Measurements from ENCODE around the gene FAM200B.

FAM200B gene

DNA sequence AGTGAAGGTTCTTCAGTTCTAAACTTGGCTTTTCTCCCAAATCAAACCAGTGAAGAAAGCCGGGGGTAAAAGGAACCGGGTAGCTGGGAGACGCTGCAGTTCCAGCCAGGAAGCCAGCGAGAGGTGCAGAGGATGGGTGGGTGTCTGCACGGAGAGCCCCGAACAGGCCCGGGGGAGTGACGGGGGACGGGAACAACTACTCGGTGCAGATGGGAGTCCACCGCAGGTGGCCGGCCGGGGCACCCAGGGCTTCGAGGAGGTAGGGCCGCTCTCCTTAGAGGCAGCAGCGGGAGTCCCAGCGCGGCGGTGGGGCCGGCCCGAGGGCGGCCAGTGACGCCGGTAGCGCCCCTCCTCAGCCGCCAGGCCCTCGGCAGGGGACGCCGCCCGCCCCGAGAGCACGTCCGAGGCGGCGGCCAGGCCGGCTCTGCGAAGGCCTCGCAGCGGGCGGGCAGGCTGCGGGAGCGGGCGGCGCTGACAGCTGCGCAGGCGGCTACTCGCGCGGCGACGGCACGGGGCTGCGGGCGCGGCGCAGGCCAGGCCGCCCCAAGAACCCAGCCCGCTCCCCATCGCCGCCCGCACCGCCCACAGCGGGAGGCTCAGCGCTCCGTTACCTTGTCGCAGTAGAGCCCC, 26.9 kb upstream of the FAM200B start:
- Histone ChIP-seq H3K9ac (ENCODE audit: low read depth, low read length) (peak overlapping the region; percentile 76), H3K4me1 (ENCODE audit: control insufficient read depth, insufficient read depth, low read length) (peaks cover 37% of the 10 kb centered on the region), H3K27ac (ENCODE audit: low read depth, low read length) (peak overlapping the region; percentile 94), H3K4me3 (ENCODE audit: low read depth, low read length) (peak overlapping the region; percentile 91), H3K36me3 (ENCODE audit: control insufficient read depth, insufficient read depth, low read length) (no peaks in the 10 kb centered on the region), H3K9me3 (ENCODE audit: control insufficient read depth, insufficient read depth, low read length) (no peaks in the 10 kb centered on the region), H3K27me3 (ENCODE audit: control insufficient read depth, insufficient read depth, low read length) (no peaks in the 10 kb centered on the region)

DNA sequence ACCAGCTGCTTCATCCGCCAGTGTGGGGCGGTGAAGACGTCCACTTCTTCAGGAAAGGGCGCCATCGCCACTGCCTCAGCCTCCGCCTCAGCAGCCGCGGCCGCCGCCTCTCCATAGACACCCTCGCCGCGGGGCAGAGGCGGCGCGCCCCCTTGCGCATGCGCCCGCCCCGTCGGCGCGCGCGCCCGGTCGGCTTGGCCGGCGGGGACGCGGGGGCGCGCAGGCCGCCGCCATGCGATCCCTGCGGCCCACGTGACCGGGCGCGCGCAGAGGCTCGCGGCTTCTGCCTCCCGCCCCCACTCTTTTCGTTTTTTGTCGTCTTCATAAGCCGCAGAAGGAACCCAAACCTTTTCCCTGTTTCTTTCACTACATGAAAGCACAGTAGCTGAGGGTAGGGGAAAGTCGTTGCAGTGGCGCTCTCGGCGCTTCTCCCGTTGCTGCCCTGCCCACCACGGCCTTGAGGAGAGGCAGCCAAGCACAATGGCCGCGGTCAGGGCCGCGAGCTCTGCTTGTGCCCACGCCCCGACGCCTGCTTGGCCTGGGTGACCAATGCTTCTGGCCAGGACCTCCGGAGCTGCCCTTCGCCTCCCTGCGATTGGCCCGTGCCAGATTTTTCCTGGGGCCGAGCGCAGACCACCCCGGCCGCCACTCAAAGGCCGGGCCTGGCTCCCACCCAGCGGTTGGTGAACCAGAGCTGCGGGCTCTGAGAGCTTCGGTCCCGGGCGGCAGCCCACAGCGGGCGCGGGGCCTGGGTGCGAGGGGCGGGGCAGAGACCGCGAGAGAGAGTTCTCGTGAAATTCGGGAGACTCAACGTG, 26.2 kb upstream of the FAM200B start, which contains the start of gene FBXL5:
Gene FBXL5, minus strand, starts transcription at position 135 of the 815 bp plus-strand sequence. Its CDS starts 70 bp downstream, at position 65.
- no peaks in the 10 kb centered on the region for H3K27me3 ChIP-seq (ENCODE audit: control insufficient read depth, insufficient read depth, low read length)
- no peaks in the 10 kb centered on the region for H3K36me3 ChIP-seq (ENCODE audit: control insufficient read depth, insufficient read depth, low read length)
- peak within 1 kb of the TSS; percentile 96 for H3K27ac ChIP-seq (ENCODE audit: low read depth, low read length)
- H3K9me3 ChIP-seq (ENCODE audit: control insufficient read depth, insufficient read depth, low read length) = no peaks in the 10 kb centered on the region
- peaks cover 32% of the 10 kb centered on the region for H3K4me1 ChIP-seq (ENCODE audit: control insufficient read depth, insufficient read depth, low read length)
- peak within 1 kb of the TSS; percentile 91 for H3K4me3 ChIP-seq (ENCODE audit: low read depth, low read length)
- peak within 1 kb of the TSS; percentile 94 for H3K9ac ChIP-seq (ENCODE audit: low read depth, low read length)

DNA sequence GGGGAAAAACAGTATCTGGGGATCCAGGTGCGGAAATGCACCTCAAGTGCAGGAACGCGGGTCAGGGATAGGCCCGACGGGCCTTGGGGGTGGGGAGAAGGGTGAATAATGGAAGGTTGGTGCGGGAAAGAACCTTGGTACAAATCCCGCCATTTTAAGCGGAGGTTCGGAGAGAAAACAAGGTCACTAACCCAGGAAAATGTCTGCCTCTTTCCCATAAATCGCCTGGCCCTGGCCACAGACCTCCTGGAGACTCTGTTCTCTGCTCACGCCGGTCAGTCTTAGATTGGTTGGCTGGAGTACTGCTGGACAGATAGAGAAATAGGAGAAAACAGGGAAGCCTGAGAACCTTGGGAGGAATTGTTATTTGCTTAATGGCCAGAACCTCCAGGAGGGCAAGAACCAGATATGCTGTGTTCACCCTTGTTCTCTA, 25.6 kb upstream of the FAM200B start:
- Histone ChIP-seq H3K27me3 (ENCODE audit: control insufficient read depth, insufficient read depth, low read length) (no peaks in the 10 kb centered on the region), H3K36me3 (ENCODE audit: control insufficient read depth, insufficient read depth, low read length) (no peaks in the 10 kb centered on the region), H3K27ac (ENCODE audit: low read depth, low read length) (peak overlapping the region; percentile 96), H3K4me1 (ENCODE audit: control insufficient read depth, insufficient read depth, low read length) (peaks cover 32% of the 10 kb centered on the region), H3K9ac (ENCODE audit: low read depth, low read length) (peak overlapping the region; percentile 94), H3K4me3 (ENCODE audit: low read depth, low read length) (peak overlapping the region; percentile 91), H3K9me3 (ENCODE audit: control insufficient read depth, insufficient read depth, low read length) (no peaks in the 10 kb centered on the region)

DNA sequence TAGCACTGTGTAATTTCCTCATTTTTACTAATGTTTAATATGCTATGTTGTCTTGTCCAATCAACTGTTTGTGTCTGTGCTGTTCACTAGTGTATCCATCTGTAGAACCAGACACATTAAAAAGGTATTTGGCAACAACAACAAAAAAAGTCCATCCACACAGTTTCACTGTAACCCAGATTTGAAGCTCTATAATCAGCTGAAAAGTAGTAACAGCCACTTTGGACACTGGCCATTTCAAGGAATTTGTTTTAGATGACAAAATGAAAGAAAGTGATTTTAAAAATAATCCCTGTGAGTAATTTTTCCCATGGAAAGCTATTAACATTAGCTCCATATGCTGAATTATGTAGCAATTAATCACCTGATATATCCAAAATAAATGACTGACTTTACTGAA, 24.3 kb upstream of the FAM200B start:
- no peaks in the 10 kb centered on the region for H3K9me3 ChIP-seq (ENCODE audit: control insufficient read depth, insufficient read depth, low read length)
- H3K36me3 ChIP-seq (ENCODE audit: control insufficient read depth, insufficient read depth, low read length) = no peaks in the 10 kb centered on the region
- no peak overlapping the region for H3K4me3 ChIP-seq (ENCODE audit: low read depth, low read length)
- no peak overlapping the region for H3K27ac ChIP-seq (ENCODE audit: low read depth, low read length)
- H3K27me3 ChIP-seq (ENCODE audit: control insufficient read depth, insufficient read depth, low read length) = no peaks in the 10 kb centered on the region
- H3K4me1 ChIP-seq (ENCODE audit: control insufficient read depth, insufficient read depth, low read length) = peaks cover 24% of the 10 kb centered on the region
- H3K9ac ChIP-seq (ENCODE audit: low read depth, low read length) = no peak overlapping the region

DNA sequence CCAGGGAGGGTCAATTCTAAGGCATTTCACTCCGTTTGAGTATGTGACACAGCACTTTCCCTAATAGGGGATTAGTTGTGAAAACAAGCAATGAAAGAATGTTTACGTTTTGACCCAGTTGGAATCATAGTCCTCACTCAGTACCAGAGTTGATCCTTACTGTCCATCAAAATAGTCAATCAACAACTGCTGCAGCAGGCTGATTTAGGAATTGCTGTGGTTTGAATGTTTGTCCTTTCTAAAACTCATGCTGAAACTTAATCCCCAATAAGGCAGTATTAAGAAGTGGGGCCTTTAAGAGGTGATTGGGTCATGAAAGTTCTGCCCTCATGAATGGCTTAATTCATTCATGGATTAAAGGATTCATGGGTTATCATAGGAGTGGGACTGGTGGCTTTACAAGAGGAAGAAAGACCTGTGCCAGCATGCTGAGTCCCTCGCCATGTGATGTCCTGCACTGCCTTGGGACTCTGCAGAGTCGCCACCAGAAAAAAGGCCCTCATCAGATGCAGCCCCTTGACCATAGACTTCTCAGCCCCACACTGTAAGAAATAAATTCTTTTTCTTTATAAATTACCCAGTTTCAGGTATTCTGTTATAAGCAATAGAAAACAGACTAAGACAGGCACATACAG, 23.4 kb upstream of the FAM200B start:
- Histone ChIP-seq H3K27me3 (ENCODE audit: control insufficient read depth, insufficient read depth, low read length) (no peaks in the 10 kb centered on the region), H3K9ac (ENCODE audit: low read depth, low read length) (no peak overlapping the region), H3K27ac (ENCODE audit: low read depth, low read length) (no peak overlapping the region), H3K36me3 (ENCODE audit: control insufficient read depth, insufficient read depth, low read length) (0 out of 2 replicates have a peak, but pooled peaks cover 3% of the 10 kb centered on the region), H3K9me3 (ENCODE audit: control insufficient read depth, insufficient read depth, low read length) (no peaks in the 10 kb centered on the region), H3K4me1 (ENCODE audit: control insufficient read depth, insufficient read depth, low read length) (peaks cover 15% of the 10 kb centered on the region), H3K4me3 (ENCODE audit: low read depth, low read length) (no peak overlapping the region)

DNA sequence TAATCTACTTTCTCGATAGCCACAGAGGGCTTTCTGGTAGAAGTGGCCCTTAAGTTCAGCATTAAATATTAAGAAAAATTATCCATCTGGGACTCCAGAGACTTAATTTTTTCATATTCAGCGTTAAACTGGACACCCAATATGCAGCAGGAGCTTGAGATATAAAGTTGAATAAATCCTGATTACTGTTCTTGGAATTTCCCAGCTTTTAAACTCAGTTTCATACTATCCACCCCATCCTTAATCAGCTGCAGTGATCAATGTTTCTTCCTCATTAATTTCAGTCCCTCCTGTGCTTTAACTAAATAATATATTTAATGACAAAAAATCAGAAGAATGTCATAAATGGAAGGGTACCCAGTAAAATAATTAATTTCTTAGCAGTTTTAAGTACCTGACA, 22.8 kb upstream of the FAM200B start:
- Histone ChIP-seq H3K9me3 (ENCODE audit: control insufficient read depth, insufficient read depth, low read length) (no peaks in the 10 kb centered on the region), H3K36me3 (ENCODE audit: control insufficient read depth, insufficient read depth, low read length) (0 out of 2 replicates have a peak, but pooled peaks cover 3% of the 10 kb centered on the region), H3K27ac (ENCODE audit: low read depth, low read length) (no peak overlapping the region), H3K4me3 (ENCODE audit: low read depth, low read length) (no peak overlapping the region), H3K4me1 (ENCODE audit: control insufficient read depth, insufficient read depth, low read length) (peaks cover 10% of the 10 kb centered on the region), H3K27me3 (ENCODE audit: control insufficient read depth, insufficient read depth, low read length) (no peaks in the 10 kb centered on the region), H3K9ac (ENCODE audit: low read depth, low read length) (no peak overlapping the region)

DNA sequence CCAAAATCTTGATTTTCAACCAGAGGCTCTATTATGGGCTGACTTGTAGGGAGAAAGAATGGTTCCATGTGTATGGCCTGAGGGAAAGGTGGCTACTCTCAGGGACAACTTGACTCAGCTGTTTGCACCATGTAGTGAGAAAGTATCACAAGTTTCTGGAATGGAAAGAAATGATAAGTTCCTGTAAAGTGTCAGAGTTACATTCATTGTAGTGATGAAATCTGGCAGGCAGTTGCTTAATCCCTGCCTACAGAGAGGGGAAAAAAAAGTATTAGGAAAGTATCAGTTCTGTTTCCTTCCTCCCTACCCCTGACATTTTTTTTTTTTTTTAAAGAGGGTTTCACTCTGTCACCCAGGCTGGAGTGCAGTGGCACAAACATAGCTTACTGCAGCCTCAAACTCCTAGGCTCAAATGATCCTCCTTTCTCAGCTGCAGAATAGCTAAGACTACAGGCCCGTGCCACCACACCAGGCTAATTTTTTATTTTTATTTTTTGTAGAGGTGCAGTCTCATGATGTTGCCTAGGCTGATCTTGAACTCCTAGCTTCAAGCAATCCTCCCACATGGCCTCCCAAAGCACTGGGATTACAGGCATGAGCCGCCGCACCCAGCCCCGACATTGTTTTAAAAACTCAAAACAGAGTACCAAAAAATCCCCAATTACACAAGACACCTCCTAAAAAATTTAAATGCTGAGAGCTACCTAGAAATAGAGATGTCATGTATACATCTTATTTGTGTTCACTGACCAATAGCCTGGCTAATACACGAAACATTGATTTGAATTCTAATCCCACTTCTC, 21.7 kb upstream of the FAM200B start:
- H3K27ac ChIP-seq (ENCODE audit: low read depth, low read length) = no peak overlapping the region
- no peaks in the 10 kb centered on the region for H3K27me3 ChIP-seq (ENCODE audit: control insufficient read depth, insufficient read depth, low read length)
- H3K36me3 ChIP-seq (ENCODE audit: control insufficient read depth, insufficient read depth, low read length) = 0 out of 2 replicates have a peak, but pooled peaks cover 3% of the 10 kb centered on the region
- H3K4me1 ChIP-seq (ENCODE audit: control insufficient read depth, insufficient read depth, low read length) = peaks cover 9% of the 10 kb centered on the region
- H3K9me3 ChIP-seq (ENCODE audit: control insufficient read depth, insufficient read depth, low read length) = no peaks in the 10 kb centered on the region
- no peak overlapping the region for H3K9ac ChIP-seq (ENCODE audit: low read depth, low read length)
- no peak overlapping the region for H3K4me3 ChIP-seq (ENCODE audit: low read depth, low read length)

DNA sequence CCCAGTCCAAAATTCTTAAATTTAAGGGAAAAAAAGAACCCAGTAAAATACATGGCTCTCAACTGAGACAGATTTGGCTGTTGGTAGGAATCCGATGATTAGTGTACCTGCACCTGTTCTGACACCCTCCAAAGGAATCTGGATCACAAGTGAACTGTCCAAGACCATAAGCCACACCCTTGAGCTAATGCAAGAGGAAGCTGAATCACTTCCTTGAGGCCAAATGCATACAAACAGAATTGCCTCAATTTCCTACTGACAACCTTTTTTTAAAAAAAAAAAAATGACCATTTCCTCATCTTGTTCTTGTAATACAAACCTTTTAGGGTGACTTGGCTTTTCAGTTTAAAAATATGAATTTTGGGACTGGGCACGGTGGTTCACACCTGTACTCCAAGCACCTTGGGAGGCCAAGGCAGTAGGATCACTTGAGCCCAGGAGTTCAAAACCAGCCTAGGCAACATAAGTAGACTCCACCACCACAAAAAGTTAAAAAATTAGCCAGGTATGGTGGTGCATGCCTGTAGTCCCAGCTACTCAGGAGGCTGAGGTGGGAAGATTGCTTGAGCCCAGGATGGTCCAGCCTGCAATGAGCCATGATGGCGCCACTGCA, 15.8 kb upstream of the FAM200B start:
- Histone ChIP-seq H3K4me3 (ENCODE audit: low read depth, low read length) (no peak overlapping the region), H3K9ac (ENCODE audit: low read depth, low read length) (no peak overlapping the region), H3K36me3 (ENCODE audit: control insufficient read depth, insufficient read depth, low read length) (peaks cover 24% of the 10 kb centered on the region), H3K27me3 (ENCODE audit: control insufficient read depth, insufficient read depth, low read length) (no peaks in the 10 kb centered on the region), H3K9me3 (ENCODE audit: control insufficient read depth, insufficient read depth, low read length) (no peaks in the 10 kb centered on the region), H3K27ac (ENCODE audit: low read depth, low read length) (no peak overlapping the region), H3K4me1 (ENCODE audit: control insufficient read depth, insufficient read depth, low read length) (no peaks in the 10 kb centered on the region)

DNA sequence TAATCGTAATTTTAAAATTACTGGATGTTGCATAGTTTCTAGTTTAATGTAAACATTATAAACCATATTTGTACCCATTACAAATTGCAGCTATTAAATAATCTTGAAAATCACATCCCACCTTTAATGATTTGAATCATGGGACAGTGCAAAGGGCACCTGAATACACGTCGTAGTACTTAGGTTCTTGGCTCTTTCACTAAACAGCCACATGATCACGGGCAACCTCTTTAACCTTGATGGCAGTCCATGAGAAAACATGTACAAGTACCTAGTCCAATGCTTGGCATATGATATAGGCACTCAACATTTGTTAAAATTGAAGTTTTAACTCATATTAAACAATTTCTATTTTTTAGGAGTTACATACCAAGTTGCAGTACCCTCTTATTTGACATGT, 14.6 kb upstream of the FAM200B start:
- H3K36me3 ChIP-seq (ENCODE audit: control insufficient read depth, insufficient read depth, low read length) = peaks cover 28% of the 10 kb centered on the region
- H3K9me3 ChIP-seq (ENCODE audit: control insufficient read depth, insufficient read depth, low read length) = no peaks in the 10 kb centered on the region
- H3K4me1 ChIP-seq (ENCODE audit: control insufficient read depth, insufficient read depth, low read length) = no peaks in the 10 kb centered on the region
- H3K9ac ChIP-seq (ENCODE audit: low read depth, low read length) = no peak overlapping the region
- no peaks in the 10 kb centered on the region for H3K27me3 ChIP-seq (ENCODE audit: control insufficient read depth, insufficient read depth, low read length)
- no peak overlapping the region for H3K4me3 ChIP-seq (ENCODE audit: low read depth, low read length)
- H3K27ac ChIP-seq (ENCODE audit: low read depth, low read length) = no peak overlapping the region
